SK-N-SH (cell line): ENCODE data around the gene FERMT2.
A peak's percentile ranks its signal among the peaks of the same experiment; 100 is the strongest.

Source experiments
- CHD2 ChIP-seq: fragments of 150-350 bp; IDR thresholded peaks from 2 replicates; pipeline ENCODE4 v1.6.1; 2018; ENCODE audit warnings: low read length; ENCODE audit not compliant: partially characterized antibody
- CTCF ChIP-seq: fragments of 200-600 bp; sonication (generic); IDR thresholded peaks from 2 replicates; pipeline ENCODE4 v1.6.1; 2017; ENCODE audit warnings: antibody characterized with exemption, mild to moderate bottlenecking, moderate library complexity
- EP300 ChIP-seq, 2 experiments: IDR thresholded peaks; 2 replicates each; pipeline versions ENCODE4 v1.4.0 to v1.6.1; 2012; ENCODE audit warnings: borderline replicate concordance in 1 of 2, low read depth in 1 of 2, low read length in 1 of 2
- JUND ChIP-seq: IDR thresholded peaks from 2 replicates; pipeline ENCODE4 v1.4.0; 2012
- POLR2AphosphoS5 ChIP-seq: IDR thresholded peaks from 2 replicates; pipeline ENCODE4 v1.6.1; 2012; ENCODE audit warnings: low read depth, low read length
- RAD21 ChIP-seq: IDR thresholded peaks from 2 replicates; pipeline ENCODE4 v1.6.1; 2012; ENCODE audit warnings: mild to moderate bottlenecking, low read length
- REST ChIP-seq: IDR thresholded peaks from 2 replicates; pipeline ENCODE4 v1.6.1; 2012; ENCODE audit warnings: mild to moderate bottlenecking, low read depth, low read length, moderate library complexity
- RFX5 ChIP-seq: IDR thresholded peaks from 2 replicates; pipeline ENCODE4 v1.6.1; 2012; ENCODE audit warnings: mild to moderate bottlenecking, improper control_type of control experiment, low read length
- SIN3A ChIP-seq: IDR thresholded peaks from 2 replicates; pipeline ENCODE4 v1.6.1; 2012; ENCODE audit warnings: low read depth, mild to moderate bottlenecking, low read length, moderate library complexity, borderline replicate concordance
- SMC3 ChIP-seq: IDR thresholded peaks from 2 replicates; pipeline ENCODE4 v1.6.1; 2012; ENCODE audit warnings: low read depth, low read length, improper control_type of control experiment
- TAF1 ChIP-seq: IDR thresholded peaks from 2 replicates; pipeline ENCODE4 v1.6.1; 2012; ENCODE audit warnings: low read depth, mild to moderate bottlenecking, low read length, moderate library complexity, borderline replicate concordance
- TCF12 ChIP-seq: IDR thresholded peaks from 2 replicates; pipeline ENCODE4 v1.4.0; 2012
- ZBTB33 ChIP-seq: IDR thresholded peaks from 2 replicates; pipeline ENCODE4 v1.4.0; 2012; ENCODE audit warnings: low read depth, borderline replicate concordance

GRCh38 chr14:52824462-52824861 lies 126.4 kb downstream of the FERMT2 start:
- TF ChIP-seq CTCF: no peak
- TF ChIP-seq RAD21: no peak
- no peak for TF ChIP-seq REST
- TF ChIP-seq JUND: no peak
- no peak for TF ChIP-seq TAF1
- TF ChIP-seq TCF12: peak; percentile 45; the same call in 1 of the 2 replicates
- TF ChIP-seq SIN3A: no peak
- TF ChIP-seq RFX5: no peak
- no peak for TF ChIP-seq CHD2
- no peak for TF ChIP-seq SMC3
- TF ChIP-seq EP300 (IDR thresholded peaks at IDR 0.05; ENCODE audit: borderline replicate concordance in 1 of 2, low read depth in 1 of 2, low read length in 1 of 2): no peak
- TF ChIP-seq POLR2AphosphoS5: no peak
- no peak for TF ChIP-seq ZBTB33
